ENCODE data around the gene ADAMTS16. TPM values are rescaled to one million over a fixed set of nuclear protein-coding genes. Genes with fewer than 3 reads are reported as not detected.

Gene ADAMTS16
- total RNA-seq, 4 donors from 2014 or later: 0.19 TPM; not detected in 3

- 38% methylated on average over 1 of the region's 1 CpG for WGBS, 2 donors
- H3K4me1 ChIP-seq: peaks cover 7 to 12% (median 7%) of the 10 kb centered on the region in 3 donors
- TF ChIP-seq POLR2A (IDR thresholded peaks at IDR 0.05): no peak
- no peak for TF ChIP-seq CTCF (IDR thresholded peaks at IDR 0.05)
- DNase-seq: no peak
- no peak overlapping the region for H3K4me3 ChIP-seq
- no peaks in the 10 kb centered on the region for H3K36me3 ChIP-seq
- no peak overlapping the region for H3K27ac ChIP-seq
- intact Hi-C loops (cut with DNase I): no loop called here
- H3K9me3 ChIP-seq: no peaks in the 10 kb centered on the region
- no peaks in the 10 kb centered on the region for H3K27me3 ChIP-seq
These were observed 135.1 kb downstream of the ADAMTS16 start for GRCh38 chr5:5275211-5275610.

- intact Hi-C loops (cut with DNase I): no loop called here
These were observed 136.3 kb downstream of the ADAMTS16 start for GRCh38 chr5:5276430-5276829.

DNA sequence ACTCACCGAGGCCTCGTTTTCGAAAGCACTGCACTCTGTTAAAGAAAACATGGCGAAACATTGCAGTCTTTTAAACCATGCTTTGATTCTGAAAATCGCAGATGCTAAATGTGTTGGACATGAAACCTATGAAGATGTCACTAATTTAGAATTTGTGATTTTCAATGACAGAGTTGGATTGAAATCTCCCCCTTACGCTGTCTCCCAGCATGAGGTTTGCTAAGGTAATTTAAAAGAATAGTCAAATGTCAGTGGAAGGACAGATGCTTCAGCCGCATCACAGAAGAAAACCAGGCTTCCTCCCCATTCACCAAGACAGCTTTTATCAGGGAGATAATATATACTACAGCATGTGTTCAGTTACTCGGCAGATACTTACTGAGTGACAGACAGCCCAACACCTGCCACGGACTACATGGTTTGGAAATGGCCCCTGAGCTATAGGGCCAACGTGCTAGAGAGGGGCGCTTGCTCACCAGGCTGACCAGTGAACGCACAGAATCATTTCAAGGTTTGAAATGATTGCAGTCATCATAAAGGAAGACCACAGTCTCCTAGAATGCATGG, 136.9 kb downstream of the ADAMTS16 start:
- DNase-seq: no peak
- 77 to 81% methylated on average over 12 of the region's 12 CpGs for WGBS, 2 donors

More at GRCh38 chr5:5276430-5276829, 136.3 kb downstream of the ADAMTS16 start:
- 82% methylated on average over 5 to 8 of the region's 8 CpGs for WGBS, 2 donors
- TF ChIP-seq POLR2A (IDR thresholded peaks at IDR 0.05) (no peak), CTCF (IDR thresholded peaks at IDR 0.05) (no peak)
- Histone ChIP-seq H3K36me3 (no peaks in the 10 kb centered on the region), H3K9me3 (no peaks in the 10 kb centered on the region), H3K4me1 (peaks cover under 1 to 5% (median 2%) of the 10 kb centered on the region in 3 donors), H3K27ac (no peak overlapping the region), H3K27me3 (no peaks in the 10 kb centered on the region), H3K4me3 (no peak overlapping the region)
- no peak for DNase-seq

GRCh38 chr5:5278201-5278814, 138.2 kb downstream of the ADAMTS16 start:
- Histone ChIP-seq H3K9me3 (peaks cover 0 to 3% (median 0%) of the 10 kb centered on the region in 3 donors), H3K4me3 (no peak overlapping the region)
- intact Hi-C loops (cut with DNase I): no loop called here

More for the DNA sequence above, 136.9 kb downstream of the ADAMTS16 start:
- Histone ChIP-seq H3K4me1 (no peaks in the 10 kb centered on the region), H3K27ac (no peak overlapping the region), H3K4me3 (no peak overlapping the region), H3K9me3 (no peaks in the 10 kb centered on the region), H3K27me3 (no peaks in the 10 kb centered on the region), H3K36me3 (no peaks in the 10 kb centered on the region)
- no peak for TF ChIP-seq POLR2A (IDR thresholded peaks at IDR 0.05)
- TF ChIP-seq CTCF (IDR thresholded peaks at IDR 0.05): no peak
- intact Hi-C loops (cut with DNase I): no loop called here

More at GRCh38 chr5:5278201-5278814, 138.2 kb downstream of the ADAMTS16 start:
- 83 to 90% methylated on average over 4 of the region's 4 CpGs for WGBS, 2 donors
- Histone ChIP-seq H3K27me3 (no peaks in the 10 kb centered on the region), H3K27ac (no peak overlapping the region), H3K36me3 (no peaks in the 10 kb centered on the region), H3K4me1 (no peaks in the 10 kb centered on the region)
- TF ChIP-seq CTCF (IDR thresholded peaks at IDR 0.05) (no peak), POLR2A (IDR thresholded peaks at IDR 0.05) (no peak)
- DNase-seq: no peak

All from esophagus squamous epithelium (tissue), 5 donors.